Measurements from ENCODE around the gene KLK4.

- TF ChIP-seq CTCF (IDR thresholded peaks at IDR 0.05; ENCODE audit: low read depth, low read length, missing input control) (no peak), SP1 (IDR thresholded peaks at IDR 0.05) (no peak), REST (IDR thresholded peaks at IDR 0.05) (no peak)
- TF ChIP-seq, protein P1, sequence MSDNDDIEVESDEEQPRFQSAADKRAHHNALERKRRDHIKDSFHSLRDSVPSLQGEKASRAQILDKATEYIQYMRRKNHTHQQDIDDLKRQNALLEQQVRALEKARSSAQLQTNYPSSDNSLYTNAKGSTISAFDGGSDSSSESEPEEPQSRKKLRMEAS (IDR thresholded peaks at IDR 0.05), result no peak
Measured at GRCh38 chr19:50933640-50934039, 22.4 kb upstream of the KLK4 start.
